ENCODE measurements around the gene MMP13.

MMP13 gene

GRCh38 chr11:102928247-102928646 is 27.3 kb downstream of the MMP13 start:
- TF ChIP-seq SIN3A (IDR thresholded peaks at IDR 0.05; ENCODE audit: borderline replicate concordance, insufficient read depth, low read length) = no peak
- no peak for TF ChIP-seq FOXP2 (optimal IDR thresholded peaks at IDR 0.05; ENCODE audit: borderline replicate concordance, extremely low read depth, extremely low read length, insufficient read depth)
- no peak for TF ChIP-seq POLR2AphosphoS5 (IDR thresholded peaks at IDR 0.05; ENCODE audit: low read depth, low read length)
- TF ChIP-seq REST (IDR thresholded peaks at IDR 0.05; ENCODE audit: insufficient read depth in 1 of 2, low read depth in 2 of 2, low read length in 2 of 2) = no peak
- TF ChIP-seq TAF1 (IDR thresholded peaks at IDR 0.05; ENCODE audit: borderline replicate concordance, insufficient read depth, low read length) = no peak

DNA sequence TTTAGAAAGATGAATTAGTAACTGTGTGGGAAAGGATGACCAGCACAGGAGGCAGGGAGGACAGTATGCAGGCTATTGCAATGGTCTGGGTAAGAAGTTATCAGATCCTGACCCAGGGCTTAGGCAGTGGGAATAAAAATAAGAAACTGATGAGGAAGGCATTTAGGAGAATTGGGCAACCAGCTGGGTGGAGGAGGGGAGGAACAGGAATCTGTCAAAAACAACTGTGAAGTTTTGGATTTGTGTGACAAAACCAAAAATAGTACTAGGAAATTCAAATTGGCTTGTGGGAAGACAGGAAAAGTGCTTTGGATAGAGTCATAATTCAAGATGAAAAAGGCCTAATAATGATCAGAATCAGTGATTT is 27.9 kb downstream of the MMP13 start:
- TF ChIP-seq FOXP2 (optimal IDR thresholded peaks at IDR 0.05; ENCODE audit: borderline replicate concordance, extremely low read depth, extremely low read length, insufficient read depth) (no peak), REST (IDR thresholded peaks at IDR 0.05; ENCODE audit: insufficient read depth in 1 of 2, low read depth in 2 of 2, low read length in 2 of 2) (no peak), POLR2AphosphoS5 (IDR thresholded peaks at IDR 0.05; ENCODE audit: low read depth, low read length) (no peak)

- TF ChIP-seq TAF1 (IDR thresholded peaks at IDR 0.05; ENCODE audit: borderline replicate concordance, insufficient read depth, low read length) (no peak), POLR2AphosphoS5 (IDR thresholded peaks at IDR 0.05; ENCODE audit: low read depth, low read length) (no peak), FOXP2 (optimal IDR thresholded peaks at IDR 0.05; ENCODE audit: borderline replicate concordance, extremely low read depth, extremely low read length, insufficient read depth) (no peak), REST (IDR thresholded peaks at IDR 0.05; ENCODE audit: insufficient read depth in 1 of 2, low read depth in 2 of 2, low read length in 2 of 2) (no peak), SIN3A (IDR thresholded peaks at IDR 0.05; ENCODE audit: borderline replicate concordance, insufficient read depth, low read length) (no peak)
Observed at GRCh38 chr11:102926961-102927623, 28.4 kb downstream of the MMP13 start.

DNA sequence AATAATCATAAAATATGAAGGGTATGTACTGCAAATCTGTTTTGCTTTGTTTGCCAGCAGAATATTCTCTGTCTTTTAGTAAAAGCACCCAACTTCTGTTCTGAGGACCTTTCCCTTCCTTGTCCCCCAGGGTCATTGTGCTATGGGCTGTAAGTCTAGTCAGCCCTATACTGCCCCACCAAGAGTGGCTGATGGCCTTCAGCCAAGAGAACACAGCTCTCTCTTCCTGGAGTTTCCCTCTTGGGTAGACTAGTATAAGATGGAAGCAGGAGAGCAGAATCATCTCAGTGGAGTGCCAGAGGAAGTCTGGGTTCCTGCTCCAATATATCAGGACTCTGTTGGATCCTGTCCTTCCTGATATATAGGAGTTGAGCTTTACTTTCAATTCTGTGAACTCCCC is 29.0 kb downstream of the MMP13 start:
- no peak for TF ChIP-seq REST (IDR thresholded peaks at IDR 0.05; ENCODE audit: insufficient read depth in 1 of 2, low read depth in 2 of 2, low read length in 2 of 2)
- TF ChIP-seq POLR2AphosphoS5 (IDR thresholded peaks at IDR 0.05; ENCODE audit: low read depth, low read length) = no peak
- no peak for TF ChIP-seq FOXP2 (optimal IDR thresholded peaks at IDR 0.05; ENCODE audit: borderline replicate concordance, extremely low read depth, extremely low read length, insufficient read depth)
- TF ChIP-seq TAF1 (IDR thresholded peaks at IDR 0.05; ENCODE audit: borderline replicate concordance, insufficient read depth, low read length) = no peak
- no peak for TF ChIP-seq SIN3A (IDR thresholded peaks at IDR 0.05; ENCODE audit: borderline replicate concordance, insufficient read depth, low read length)

DNA sequence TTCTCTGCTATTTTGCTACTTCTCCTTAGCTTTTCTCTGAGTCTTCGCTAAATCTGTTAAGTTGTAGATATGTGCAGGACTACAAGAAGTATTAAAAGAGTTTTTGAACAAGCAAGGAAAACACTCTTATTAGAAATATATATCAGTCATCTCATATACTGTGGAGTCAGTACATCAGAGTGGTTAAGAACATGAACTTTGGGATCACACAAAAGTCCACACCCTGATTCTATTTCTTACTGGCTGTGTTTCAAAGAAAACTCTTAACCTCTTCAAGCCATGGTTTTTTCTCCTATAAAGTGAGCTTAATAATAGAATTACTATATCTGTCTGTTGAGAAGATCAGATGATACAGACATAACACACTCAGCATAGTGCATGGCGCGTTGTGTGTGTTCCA is 29.5 kb downstream of the MMP13 start:
- no peak for TF ChIP-seq SIN3A (IDR thresholded peaks at IDR 0.05; ENCODE audit: borderline replicate concordance, insufficient read depth, low read length)
- TF ChIP-seq TAF1 (IDR thresholded peaks at IDR 0.05; ENCODE audit: borderline replicate concordance, insufficient read depth, low read length) = no peak
- no peak for TF ChIP-seq POLR2AphosphoS5 (IDR thresholded peaks at IDR 0.05; ENCODE audit: low read depth, low read length)
- no peak for TF ChIP-seq REST (IDR thresholded peaks at IDR 0.05; ENCODE audit: insufficient read depth in 1 of 2, low read depth in 2 of 2, low read length in 2 of 2)
- no peak for TF ChIP-seq FOXP2 (optimal IDR thresholded peaks at IDR 0.05; ENCODE audit: borderline replicate concordance, extremely low read depth, extremely low read length, insufficient read depth)

Data from PFSK-1 (cell line).